Activated CD8-positive, alpha-beta memory T cell treated with anti-CD3 and anti-CD28 coated beads for 48 hours (primary cell): ENCODE measurements around the gene PASK.
A peak's percentile ranks its signal among the peaks of the same experiment; 100 is the strongest.
"Not testable (repeated sequence)": the region's sequence is repeated elsewhere in the genome, so short reads cannot be mapped to it uniquely, and the experiment has no call there.

Experiments used
- DNase-seq, 3 experiments: peaks; one replicate each; pipeline ENCODE4 v3.0.0-alpha.2; 2020; ENCODE audit warnings: low read depth in 2 of 3, low spot score in 2 of 3

PASK gene

GRCh38 chr2:241107031-241107783 lies 42.1 kb downstream of the PASK start:
- no peak for DNase-seq

DNA sequence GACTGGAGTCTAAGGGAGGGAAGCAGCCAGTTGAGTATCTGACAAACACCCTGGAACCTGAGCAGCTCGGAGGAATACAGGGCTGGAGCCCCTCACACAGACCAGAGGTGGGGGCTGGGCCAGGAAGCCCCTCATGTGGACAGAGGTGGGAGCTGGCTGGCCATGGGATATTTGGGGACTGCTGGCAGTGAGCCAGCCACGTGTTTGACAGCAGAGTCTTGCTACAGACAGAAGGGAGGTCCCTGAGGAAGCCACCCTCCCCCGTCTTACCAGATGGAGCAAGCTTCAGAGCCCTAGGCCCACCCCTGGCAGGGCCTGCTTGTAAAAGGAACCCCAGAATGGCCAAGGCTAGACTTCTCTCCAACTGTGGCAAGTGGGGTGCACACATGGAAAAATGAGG lies 43.6 kb downstream of the PASK start:
- DNase-seq, result no peak

- DNase-seq, result not testable (repeated sequence)
Measured at GRCh38 chr2:241104611-241105010, 44.7 kb downstream of the PASK start.

- DNase-seq, result no peak
Measured at GRCh38 chr2:241103176-241103595, 46.1 kb downstream of the PASK start.

- peak; percentile 73 to 87 (median 83) for DNase-seq
Measured at GRCh38 chr2:241102239-241102803, 47.0 kb downstream of the PASK start, which contains the start of gene MTERF4. Gene MTERF4, minus strand, starts transcription at chr2:241102287. Its CDS starts 14 bp downstream, at chr2:241102273.

- DNase-seq, result no peak
Measured at GRCh38 chr2:241099246-241099645, 50.0 kb downstream of the PASK start.

DNA sequence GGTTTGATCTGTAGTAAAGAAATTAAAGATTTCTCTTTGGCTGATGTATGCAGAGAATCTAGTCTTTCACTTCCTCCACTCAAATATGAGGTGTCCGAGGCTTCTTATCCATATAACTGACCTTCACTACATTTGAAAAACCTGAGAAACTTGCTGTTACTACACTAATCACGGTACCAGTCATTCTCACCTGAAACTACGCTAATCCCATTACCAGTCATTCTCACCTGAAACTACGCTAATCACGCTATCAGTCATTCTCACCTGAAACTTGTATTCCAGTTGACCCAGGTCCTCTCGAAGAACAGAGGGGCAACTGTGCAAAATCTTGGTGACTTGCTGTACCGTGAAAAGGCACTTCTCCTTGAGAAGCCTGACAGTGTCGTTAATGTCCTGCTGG lies 52.3 kb downstream of the PASK start:
- no peak for DNase-seq

GRCh38 chr2:241095594-241096290 lies 53.5 kb downstream of the PASK start:
- DNase-seq, result no peak

- DNase-seq, result no peak
Measured at GRCh38 chr2:241094924-241095420, 54.3 kb downstream of the PASK start.

- DNase-seq, result no peak
Measured at GRCh38 chr2:241094172-241094571, 55.1 kb downstream of the PASK start.

- not testable (repeated sequence) for DNase-seq
Measured at GRCh38 chr2:241093133-241093781, 56.0 kb downstream of the PASK start.

- no peak for DNase-seq
Measured at GRCh38 chr2:241092677-241093076, 56.6 kb downstream of the PASK start.

- no peak for DNase-seq
Measured at GRCh38 chr2:241091734-241092445, 57.4 kb downstream of the PASK start.

DNA sequence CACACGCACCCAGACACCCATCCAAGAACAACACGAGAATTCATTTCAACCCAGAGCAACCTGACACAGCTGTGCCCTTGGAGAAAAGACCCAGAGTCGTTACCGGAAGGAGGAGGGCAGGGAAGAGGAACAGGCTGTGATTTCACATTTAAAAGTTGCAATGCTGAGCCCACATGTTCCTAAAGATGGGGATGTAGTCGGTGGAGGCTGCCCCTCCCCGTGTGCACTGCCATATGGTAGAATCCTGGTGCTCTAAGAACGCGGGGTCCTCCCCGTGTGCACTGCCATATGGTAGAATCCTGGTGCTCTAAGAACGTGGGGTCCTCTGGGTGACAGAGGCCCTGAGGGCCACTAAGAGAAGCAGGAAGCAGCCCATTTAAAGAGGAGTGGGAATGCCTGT lies 58.1 kb downstream of the PASK start:
- DNase-seq, result no peak

GRCh38 chr2:241088791-241089732 lies 60.2 kb downstream of the PASK start:
- DNase-seq, result no peak

DNA sequence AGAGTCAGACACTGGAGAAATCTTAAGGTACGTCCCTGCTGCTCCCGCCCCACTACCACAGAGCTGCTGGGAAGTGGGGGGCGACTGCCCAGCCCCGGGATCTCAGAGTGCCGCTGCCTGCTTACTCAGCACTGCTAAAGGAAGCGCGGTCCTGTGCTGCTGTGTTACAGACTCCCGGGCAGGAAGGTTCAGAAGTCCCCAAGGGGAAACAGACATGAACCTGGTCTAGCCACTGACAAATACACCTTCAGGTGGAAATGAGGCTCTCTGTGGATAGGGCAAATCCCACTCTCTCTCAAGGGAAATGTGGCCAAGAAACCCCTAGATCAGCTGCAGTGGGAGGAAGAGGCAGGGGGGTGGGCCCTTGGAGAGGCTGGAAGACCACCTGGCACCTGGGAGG lies 60.9 kb downstream of the PASK start:
- DNase-seq, result no peak

DNA sequence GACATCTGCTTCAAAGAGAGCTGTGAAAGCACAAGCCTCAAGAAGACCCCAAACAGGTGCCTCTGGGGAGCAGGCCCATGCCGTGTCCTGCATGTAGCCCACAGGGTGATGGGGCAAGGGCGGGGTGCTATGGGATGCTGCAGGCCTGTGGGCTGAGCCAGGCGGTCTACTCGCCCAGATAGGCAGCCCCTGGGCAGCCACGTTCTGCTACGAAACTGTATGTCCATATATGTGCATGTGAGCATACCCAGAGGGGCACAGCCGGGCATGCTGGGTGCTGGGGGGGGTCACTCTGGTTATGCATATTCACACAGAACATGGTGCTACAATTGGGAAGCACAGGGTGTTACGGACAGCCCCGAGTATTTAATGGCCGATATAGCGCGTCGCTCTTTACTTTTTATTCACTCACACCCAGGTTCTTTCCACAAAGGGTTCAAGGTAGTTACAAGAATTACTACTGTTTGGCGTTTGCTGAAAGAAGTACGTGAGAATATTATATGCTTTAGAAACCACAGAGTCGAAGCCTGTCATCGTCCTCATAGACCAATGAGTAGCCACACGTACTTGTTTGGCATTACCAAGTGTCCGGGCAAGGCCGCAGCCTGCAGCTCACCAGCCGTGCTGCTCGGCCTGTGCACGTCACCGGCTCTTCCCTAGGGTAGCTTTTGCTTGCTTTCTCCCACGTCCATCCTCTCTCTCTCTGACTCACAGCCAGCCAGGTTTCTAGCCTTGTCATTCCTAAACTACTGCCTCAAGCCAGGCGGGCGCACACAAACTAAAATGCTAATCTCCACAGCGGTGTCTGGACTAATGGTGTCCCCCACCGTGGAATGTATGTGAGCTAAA lies 61.6 kb downstream of the PASK start:
- no peak for DNase-seq

DNA sequence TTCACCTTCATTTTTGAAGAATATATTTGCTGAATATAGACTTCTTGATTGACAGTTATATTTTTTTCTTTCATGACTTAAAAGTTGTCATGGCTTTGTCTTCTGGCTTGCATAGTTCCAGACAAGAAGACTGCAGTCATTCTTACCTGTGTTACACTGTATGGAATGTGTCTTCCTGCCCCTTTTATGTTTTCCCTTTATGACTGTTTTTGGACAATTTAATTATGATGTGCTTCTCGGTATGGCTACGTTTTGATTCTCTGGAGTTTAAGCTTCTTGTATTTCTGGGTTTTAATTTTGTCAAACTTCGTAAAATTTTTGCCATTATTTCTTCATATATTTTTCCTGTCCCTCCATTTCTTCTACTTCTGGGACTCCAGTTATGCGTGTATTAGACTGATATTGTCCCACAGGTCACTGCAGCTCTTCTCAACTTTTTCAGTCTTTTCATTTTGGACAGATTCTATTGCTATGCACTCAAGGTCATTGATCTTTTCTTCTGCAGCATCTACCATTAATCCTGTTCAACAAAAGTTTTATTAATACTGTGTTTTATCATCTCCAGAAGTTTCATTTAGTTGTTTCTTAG lies 64.3 kb downstream of the PASK start:
- no peak for DNase-seq

- no peak for DNase-seq
Measured at GRCh38 chr2:241083091-241083415, 66.2 kb downstream of the PASK start.
